H9 (cell line): Measurements from ENCODE around the gene CFAP298. TPM values are rescaled to one million over a fixed set of nuclear protein-coding genes. Genes with fewer than 3 reads are reported as not detected.

Experiments
- DNase-seq: peaks from one replicate; pipeline ENCODE4 v3.0.0-alpha.2; 2017
- H2AFZ ChIP-seq: one replicate; pipeline ENCODE4 v1.6.1; 2013; ENCODE audit warnings: mild to moderate bottlenecking, low read length, control low read depth, moderate library complexity
- H2AK5ac ChIP-seq: 2 replicates; pipeline ENCODE4 v1.6.1; 2013; ENCODE audit warnings: low read length, control low read depth, mixed read lengths; ENCODE audit not compliant: insufficient read length
- H2BK120ac ChIP-seq: one replicate; pipeline ENCODE4 v1.6.1; 2013; ENCODE audit warnings: low read depth, mild to moderate bottlenecking, low read length, control low read depth, inconsistent platforms; ENCODE audit not compliant: poor library complexity, severe bottlenecking
- H2BK12ac ChIP-seq: 2 replicates; pipeline ENCODE4 v1.6.1; 2013; ENCODE audit warnings: low read length, control low read depth, mixed read lengths, low read depth; ENCODE audit not compliant: insufficient read length
- H2BK15ac ChIP-seq: 2 replicates; pipeline ENCODE4 v1.6.1; 2013; ENCODE audit warnings: low read depth, low read length, control low read depth
- H2BK20ac ChIP-seq: one replicate; pipeline ENCODE4 v1.6.1; 2013; ENCODE audit warnings: low read depth, mild to moderate bottlenecking, low read length, control low read depth, inconsistent platforms; ENCODE audit not compliant: poor library complexity, severe bottlenecking
- H2BK5ac ChIP-seq: 2 replicates; pipeline ENCODE4 v1.6.1; 2013; ENCODE audit warnings: low read length, control low read depth, mixed read lengths; ENCODE audit not compliant: insufficient read length
- H3K14ac ChIP-seq: 2 replicates; pipeline ENCODE4 v1.6.1; 2013; ENCODE audit warnings: low read length, control low read depth; ENCODE audit not compliant: insufficient read depth
- H3K18ac ChIP-seq: 2 replicates; pipeline ENCODE4 v1.6.1; 2013; ENCODE audit warnings: low read depth, mild to moderate bottlenecking, mixed read lengths, low read length, control low read depth; ENCODE audit not compliant: insufficient read length
- H3K23ac ChIP-seq: 2 replicates; pipeline ENCODE4 v1.6.1; 2013; ENCODE audit warnings: low read length, control low read depth, mixed read lengths, low read depth; ENCODE audit not compliant: insufficient read length
- H3K23me2 ChIP-seq: 2 replicates; pipeline ENCODE4 v1.6.1; 2013; ENCODE audit warnings: low read depth, mild to moderate bottlenecking, mixed read lengths, low read length, control low read depth; ENCODE audit not compliant: insufficient read length, poor library complexity, severe bottlenecking
- H3K27ac ChIP-seq: 2 replicates; pipeline ENCODE4 v1.5.1; 2013; ENCODE audit warnings: low read length, control low read depth, mixed read lengths, low read depth; ENCODE audit not compliant: insufficient read length
- H3K27me3 ChIP-seq: 2 replicates; pipeline ENCODE4 v1.6.1; 2013; ENCODE audit warnings: low read length, control low read depth, inconsistent platforms; ENCODE audit not compliant: insufficient read depth
- H3K4ac ChIP-seq: 2 replicates; pipeline ENCODE4 v1.6.1; 2013; ENCODE audit warnings: low read depth, mild to moderate bottlenecking, control low read depth, inconsistent platforms, low read length, moderate library complexity
- H3K4me1 ChIP-seq: 2 replicates; pipeline ENCODE4 v1.6.1; 2013; ENCODE audit warnings: low read length, control low read depth, inconsistent platforms; ENCODE audit not compliant: insufficient read depth
- H3K4me2 ChIP-seq: 2 replicates; pipeline ENCODE4 v1.6.1; 2013; ENCODE audit warnings: low read length, control low read depth, mixed read lengths; ENCODE audit not compliant: insufficient read length, insufficient read depth
- H3K56ac ChIP-seq: 2 replicates; pipeline ENCODE4 v1.6.1; 2013; ENCODE audit warnings: low read depth, mild to moderate bottlenecking, mixed read lengths, low read length, control low read depth; ENCODE audit not compliant: insufficient read length
- H3K79me1 ChIP-seq: 2 replicates; pipeline ENCODE4 v1.6.1; 2013; ENCODE audit warnings: low read depth, mild to moderate bottlenecking, moderate library complexity, low read length, control low read depth, inconsistent platforms; ENCODE audit not compliant: insufficient read depth, poor library complexity, severe bottlenecking
- H3K79me2 ChIP-seq: 2 replicates; pipeline ENCODE4 v1.6.1; 2013; ENCODE audit warnings: low read length, control low read depth, inconsistent platforms; ENCODE audit not compliant: insufficient read depth
- H3K9ac ChIP-seq: 2 replicates; pipeline ENCODE4 v1.6.1; 2013; ENCODE audit warnings: low read length, control low read depth, mixed read lengths; ENCODE audit not compliant: insufficient read length; ENCODE audit errors: extremely low read depth
- H3K9me3 ChIP-seq: one replicate; pipeline ENCODE4 v1.6.1; 2013; ENCODE audit warnings: low read depth, low read length, inconsistent platforms; ENCODE audit not compliant: control insufficient read depth
- H3T11ph ChIP-seq: one replicate; pipeline ENCODE4 v1.6.1; 2013; ENCODE audit warnings: mild to moderate bottlenecking, low read length, control low read depth, inconsistent platforms
- H4K20me1 ChIP-seq: one replicate; pipeline ENCODE4 v1.6.1; 2013; ENCODE audit not compliant: control insufficient read depth, insufficient read length, insufficient read depth
- H4K5ac ChIP-seq: 2 replicates; pipeline ENCODE4 v1.6.1; 2013; ENCODE audit warnings: low read depth, mild to moderate bottlenecking, mixed read lengths, low read length, control low read depth; ENCODE audit not compliant: insufficient read length
- H4K8ac ChIP-seq: replicated peaks from 2 replicates; pipeline ENCODE4 v1.6.1; 2013; ENCODE audit warnings: low read length, control low read depth, mixed read lengths, low read depth; ENCODE audit not compliant: insufficient read length
- H4K91ac ChIP-seq: 2 replicates; pipeline ENCODE4 v1.6.1; 2013; ENCODE audit warnings: low read depth, mild to moderate bottlenecking, moderate library complexity, mixed read lengths, low read length, control low read depth; ENCODE audit not compliant: insufficient read length
- H3K27ac Mint-ChIP-seq, 3 experiments: 2 replicates in 2 of 3; 3 replicates in 1 of 3; pipeline ENCODE4 v1.8.0; 2020 to 2021; ENCODE audit warnings: mixed read lengths in 3 of 3, mild to moderate bottlenecking in 1 of 3, moderate library complexity in 1 of 3
- H3K27me3 Mint-ChIP-seq: 2 replicates; pipeline ENCODE4 v1.8.0; 2021; ENCODE audit warnings: low read depth, mild to moderate bottlenecking, moderate library complexity, mixed read lengths
- H3K36me3 Mint-ChIP-seq, 3 experiments: 2 replicates in 2 of 3; 3 replicates in 1 of 3; pipeline ENCODE4 v1.8.0; 2020 to 2021; ENCODE audit warnings: low read depth in 3 of 3, mixed read lengths in 3 of 3; ENCODE audit not compliant: insufficient read depth in 1 of 3
- H3K4me1 Mint-ChIP-seq, 2 experiments: 2 replicates each; pipeline ENCODE4 v1.8.0; 2020; ENCODE audit warnings: mixed read lengths in 2 of 2
- H3K4me3 Mint-ChIP-seq, 2 experiments: 2 replicates in 1 of 2; 3 replicates in 1 of 2; pipeline ENCODE4 v1.8.0; 2020 to 2021; ENCODE audit warnings: mild to moderate bottlenecking in 2 of 2, mixed read lengths in 2 of 2, moderate library complexity in 1 of 2
- H3K9me3 Mint-ChIP-seq, 2 experiments: 2 replicates in 1 of 2; 3 replicates in 1 of 2; pipeline ENCODE4 v1.8.0; 2020; ENCODE audit warnings: mild to moderate bottlenecking in 2 of 2, mixed read lengths in 2 of 2, moderate library complexity in 1 of 2
- WGBS: extraction: QIAGEN DNeasy Blood & Tissue Kit; methylation state at CpG from one replicate; pipeline ENCODE4 v1.1.7; 2013; ENCODE audit warnings: missing lambda C conversion rate, low lambda C conversion rate, mixed read lengths; ENCODE audit not compliant: insufficient read length; ENCODE audit errors: extremely low coverage; 5-methylcytosine and 5-hydroxymethylcytosine counted together
- total RNA-seq: library from RNA; stranded (reverse); gene quantifications from 2 replicates; pipeline ENCODE4 v1.2.1, GENCODE V29; 2021
- TF ChIP-seq, protein P1 (sequence below): fragments of 200-600 bp; sonication (generic); conservative IDR thresholded peaks from 3 replicates; pipeline ENCODE4 v1.8.0; 2021; ENCODE audit warnings: antibody characterized with exemption, mild to moderate bottlenecking

Gene CFAP298
- total RNA-seq, 1 experiment from 2014 or later, result 81.8 TPM

DNA sequence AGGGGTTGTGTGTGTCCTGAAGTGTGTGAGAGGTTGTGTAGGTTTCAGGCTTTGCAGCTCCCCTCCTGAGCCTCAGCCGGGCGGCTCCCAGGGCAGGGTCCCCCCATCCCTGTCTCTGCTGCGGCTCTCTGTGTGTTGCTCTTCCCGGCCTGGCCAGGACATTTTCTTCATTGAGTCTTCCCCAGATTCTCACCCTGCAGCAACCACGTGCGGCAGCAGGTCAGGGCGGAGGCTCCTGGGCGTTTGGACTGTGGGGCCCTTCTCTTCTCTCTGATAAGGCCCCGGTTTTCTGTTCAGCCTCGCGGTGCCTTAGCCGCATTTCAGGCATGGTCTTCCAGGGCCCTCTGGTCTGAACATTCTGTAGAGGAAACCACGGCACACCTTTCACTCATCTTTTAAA is 25.1 kb downstream of the CFAP298 start:
- Histone ChIP-seq H3K23me2 (no peaks in the 10 kb centered on the region), H3T11ph (no peak overlapping the region), H3K23ac (no peak overlapping the region), H3K18ac (no peak overlapping the region), H3K9ac (no peak overlapping the region), H2BK120ac (no peak overlapping the region), H3K14ac (no peak overlapping the region), H2BK15ac (no peak overlapping the region), H4K91ac (no peak overlapping the region), H2BK5ac (no peak overlapping the region), H3K9me3 (no peaks in the 10 kb centered on the region), H3K79me1 (no peaks in the 10 kb centered on the region), H3K4me1 (no peaks in the 10 kb centered on the region), H2BK20ac (no peak overlapping the region), H2AK5ac (no peak overlapping the region), H3K4ac (no peak overlapping the region), H3K56ac (no peak overlapping the region), H4K8ac (no peak overlapping the region), H3K27me3 (no peaks in the 10 kb centered on the region; the same call in 1 of the 2 replicates), H4K20me1 (no peaks in the 10 kb centered on the region), H3K27ac (no peak overlapping the region), H3K79me2 (no peaks in the 10 kb centered on the region), H2AFZ (no peak overlapping the region), H3K4me2 (no peak overlapping the region), H4K5ac (no peak overlapping the region), H2BK12ac (no peak overlapping the region)
- H3K36me3 Mint-ChIP-seq, result no peaks in the 10 kb centered on the region
- no CpG with 5 or more reads among the region's 13 CpGs for WGBS
- peaks cover 2% of the 10 kb centered on the region; the same call in 1 of the 2 replicates for H3K27me3 Mint-ChIP-seq
- no peak overlapping the region for H3K27ac Mint-ChIP-seq
- DNase-seq, result no peak
- no peaks in the 10 kb centered on the region for H3K9me3 Mint-ChIP-seq
- TF ChIP-seq, protein P1, sequence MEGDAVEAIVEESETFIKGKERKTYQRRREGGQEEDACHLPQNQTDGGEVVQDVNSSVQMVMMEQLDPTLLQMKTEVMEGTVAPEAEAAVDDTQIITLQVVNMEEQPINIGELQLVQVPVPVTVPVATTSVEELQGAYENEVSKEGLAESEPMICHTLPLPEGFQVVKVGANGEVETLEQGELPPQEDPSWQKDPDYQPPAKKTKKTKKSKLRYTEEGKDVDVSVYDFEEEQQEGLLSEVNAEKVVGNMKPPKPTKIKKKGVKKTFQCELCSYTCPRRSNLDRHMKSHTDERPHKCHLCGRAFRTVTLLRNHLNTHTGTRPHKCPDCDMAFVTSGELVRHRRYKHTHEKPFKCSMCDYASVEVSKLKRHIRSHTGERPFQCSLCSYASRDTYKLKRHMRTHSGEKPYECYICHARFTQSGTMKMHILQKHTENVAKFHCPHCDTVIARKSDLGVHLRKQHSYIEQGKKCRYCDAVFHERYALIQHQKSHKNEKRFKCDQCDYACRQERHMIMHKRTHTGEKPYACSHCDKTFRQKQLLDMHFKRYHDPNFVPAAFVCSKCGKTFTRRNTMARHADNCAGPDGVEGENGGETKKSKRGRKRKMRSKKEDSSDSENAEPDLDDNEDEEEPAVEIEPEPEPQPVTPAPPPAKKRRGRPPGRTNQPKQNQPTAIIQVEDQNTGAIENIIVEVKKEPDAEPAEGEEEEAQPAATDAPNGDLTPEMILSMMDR, result no peak
- peaks cover 3 to 5% of the 10 kb centered on the region in 2 experiments; a peak in 1 of 4 replicates for H3K4me1 Mint-ChIP-seq
- no peak overlapping the region for H3K4me3 Mint-ChIP-seq
